Panc1 (cell line): ENCODE measurements around the gene COA7. TPM values are rescaled to one million over a fixed set of nuclear protein-coding genes. Genes with fewer than 3 reads are reported as not detected.

Source experiments
- ATAC-seq: fragments of 200-7000 bp; cut with Tn5 transposase; 2 replicates; pipeline ENCODE4 v1.9.1; 2020; ENCODE audit warnings: mild to moderate bottlenecking, moderate library complexity
- BruUV-seq: library from RNA; stranded (reverse); fragments of 400-500 nt; replicated peaks from 2 replicates; lab custom pipeline; 2021; lab: Mats Ljungman, UMichigan
- CTCF ChIA-PET: fragments of 300-600 bp; sonication (Branson Sonifier 250); formaldehyde crosslinking; loops from one replicate; lab custom pipeline; 2022; ENCODE audit warnings: antibody characterized with exemption; lab: Charles Lee
- POLR2A ChIA-PET: fragments of 300-600 bp; sonication (Branson Sonifier 250); formaldehyde crosslinking; loops from one replicate; lab custom pipeline; 2022; ENCODE audit warnings: antibody characterized with exemption; lab: Charles Lee
- DNase-seq: peaks from one replicate; pipeline ENCODE4 v3.0.0-alpha.2; 2010; ENCODE audit warnings: low read depth, low spot score
- H3K27ac ChIP-seq: 2 replicates; pipeline ENCODE4 v1.5.1; 2011; ENCODE audit warnings: mild to moderate bottlenecking, low read length, inconsistent platforms
- H3K27me3 ChIP-seq: fragments of 200-500 bp; sonication (Bioruptor generic); 2 replicates; pipeline ENCODE4 v1.6.0; 2014; ENCODE audit warnings: low read length, inconsistent platforms; ENCODE audit not compliant: control insufficient read depth, insufficient read depth
- H3K36me3 ChIP-seq: fragments of 200-500 bp; sonication (Bioruptor generic); 2 replicates; pipeline ENCODE4 v1.5.1; 2014; ENCODE audit warnings: inconsistent platforms, mild to moderate bottlenecking, low read length, moderate library complexity; ENCODE audit not compliant: control insufficient read depth, insufficient read depth
- H3K4me1 ChIP-seq: 2 replicates; pipeline ENCODE4 v1.5.1; 2011; ENCODE audit warnings: inconsistent platforms, mild to moderate bottlenecking, low read length, moderate library complexity; ENCODE audit not compliant: control insufficient read depth, insufficient read depth
- H3K4me3 ChIP-seq, 2 experiments: 2 replicates each; pipeline ENCODE4 v1.5.1; 2011 to 2012; ENCODE audit warnings: low read depth in 2 of 2, low read length in 2 of 2, mild to moderate bottlenecking in 2 of 2, inconsistent platforms in 1 of 2, moderate library complexity in 1 of 2
- H3K9me3 ChIP-seq: fragments of 200-500 bp; sonication (Bioruptor generic); 2 replicates; pipeline ENCODE4 v1.5.1; 2014; ENCODE audit warnings: low read depth, mild to moderate bottlenecking, inconsistent platforms, low read length, moderate library complexity; ENCODE audit not compliant: control insufficient read depth, insufficient read depth
- CTCF ChIP-seq: fragments of 450-650 bp; IDR thresholded peaks from 2 replicates; pipeline ENCODE4 v1.5.1; 2017; ENCODE audit warnings: mild to moderate bottlenecking
- POLR2AphosphoS5 ChIP-seq: IDR thresholded peaks from 2 replicates; pipeline ENCODE4 v1.6.1; 2012; ENCODE audit warnings: mild to moderate bottlenecking, low read depth, low read length, moderate library complexity
- REST ChIP-seq, 2 experiments: IDR thresholded peaks; 2 replicates each; pipeline ENCODE4 v1.6.1; 2011 to 2012; ENCODE audit warnings: low read depth in 2 of 2, control low read depth in 1 of 2, low read length in 1 of 2, mild to moderate bottlenecking in 1 of 2, moderate library complexity in 1 of 2; ENCODE audit not compliant: insufficient read depth in 1 of 2
- SIN3A ChIP-seq: IDR thresholded peaks from 2 replicates; pipeline ENCODE4 v1.6.1; 2012; ENCODE audit warnings: low read depth, mild to moderate bottlenecking, low read length, moderate library complexity, borderline replicate concordance; ENCODE audit not compliant: insufficient read depth
- TCF7L2 ChIP-seq: IDR thresholded peaks from 2 replicates; pipeline ENCODE4 v1.6.1; 2011; ENCODE audit warnings: mild to moderate bottlenecking, low read depth, low read length, inconsistent platforms
- in situ Hi-C: cut with HindIII; loops from 2 replicates; pipeline ENCODE4 v1.10.0; 2016; ENCODE audit warnings: low sequenced_read_pairs, low pct_unique_long_range_greater_than_20kb
- intact Hi-C: fragments of 100-400 bp; cut with micrococcal nuclease; formaldehyde crosslinking; loops from one replicate; pipeline ENCODE4 v1.10.0; 2022; ENCODE audit not compliant: unreplicated experiment
- total RNA-seq: library from RNA; stranded (reverse); gene quantifications from one replicate; pipeline ENCODE4 v1.2.1, GENCODE V29; 2021; ENCODE audit not compliant: unreplicated experiment

The COA7 gene
- total RNA-seq, 1 experiment from 2014 or later, result 44.9 TPM

- CTCF ChIA-PET, result no interaction called here
- DNase-seq, result no peak
- Histone ChIP-seq H3K9me3 (no peaks in the 10 kb centered on the region), H3K36me3 (no peaks in the 10 kb centered on the region), H3K27ac (no peak overlapping the region), H3K4me3 (no peak overlapping the region), H3K27me3 (no peaks in the 10 kb centered on the region), H3K4me1 (peaks cover 3% of the 10 kb centered on the region; the same call in 1 of the 2 replicates)
- POLR2A ChIA-PET, result interaction anchor here (0.7 to 1.2 kb wide), 2 partner anchors 71 to 174 kb away, joined by 4 to 13 read pairs; no protein-coding TSS in a partner anchor
- BruUV-seq, result no TSS peak
- no peak for ATAC-seq
- no peak for TF ChIP-seq REST (IDR thresholded peaks at IDR 0.05; ENCODE audit: insufficient read depth in 1 of 2, low read depth in 2 of 2, low read length in 1 of 2)
- no peak for TF ChIP-seq TCF7L2
- TF ChIP-seq SIN3A, result no peak
- TF ChIP-seq CTCF, result no peak
- no peak for TF ChIP-seq POLR2AphosphoS5
- in situ Hi-C loops, result no loop called here
- intact Hi-C loops, result loop anchor here (10.0 kb wide), 2 partner anchors 95 to 245 kb away; no protein-coding TSS in a partner anchor
Measured at GRCh38 chr1:52669696-52670095, 28.5 kb downstream of the COA7 start.

- Histone ChIP-seq H3K27ac (no peak overlapping the region), H3K4me3 (no peak overlapping the region), H3K9me3 (no peaks in the 10 kb centered on the region), H3K27me3 (no peaks in the 10 kb centered on the region), H3K36me3 (no peaks in the 10 kb centered on the region), H3K4me1 (peaks cover 3% of the 10 kb centered on the region; the same call in 1 of the 2 replicates)
- in situ Hi-C loops (no loop called here), intact Hi-C loops (loop anchor here (10.0 kb wide), 2 partner anchors 94 to 244 kb away; no protein-coding TSS in a partner anchor)
- ChIA-PET CTCF (no interaction called here), POLR2A (interaction anchor here (0.7 kb wide), 2 partner anchors 47 to 173 kb away, joined by 5 to 13 read pairs; no protein-coding TSS in a partner anchor)
- ATAC-seq, result no peak
- BruUV-seq, result no TSS peak
- TF ChIP-seq SIN3A, result no peak
- no peak for TF ChIP-seq POLR2AphosphoS5
- TF ChIP-seq CTCF, result no peak
- TF ChIP-seq REST (IDR thresholded peaks at IDR 0.05; ENCODE audit: insufficient read depth in 1 of 2, low read depth in 2 of 2, low read length in 1 of 2), result no peak
- TF ChIP-seq TCF7L2, result no peak
- no peak for DNase-seq
Measured at GRCh38 chr1:52668711-52669110, 29.4 kb downstream of the COA7 start.
